ENCODE measurements around the gene SIGLEC11.

DNA sequence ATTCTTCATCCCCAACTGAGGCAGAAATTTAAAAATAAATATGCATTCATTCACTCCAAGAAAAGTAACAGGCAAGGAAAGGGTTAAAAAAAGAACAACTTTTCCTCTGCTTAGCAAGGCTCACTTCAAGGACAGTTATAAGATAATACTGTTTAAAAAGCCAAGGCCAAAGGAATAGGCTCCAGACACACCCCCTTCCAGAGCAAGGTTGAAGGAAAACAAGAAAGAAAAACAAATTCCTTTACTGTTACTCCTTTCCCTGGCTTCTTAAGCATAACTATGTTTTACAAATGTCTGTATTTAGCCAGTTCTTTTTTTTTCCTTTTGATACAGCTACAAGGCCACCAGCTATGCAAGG is 8.5 kb downstream of the SIGLEC11 start:
- no peak for TF ChIP-seq EP300 (IDR thresholded peaks at IDR 0.05)
- TF ChIP-seq, protein P1, sequence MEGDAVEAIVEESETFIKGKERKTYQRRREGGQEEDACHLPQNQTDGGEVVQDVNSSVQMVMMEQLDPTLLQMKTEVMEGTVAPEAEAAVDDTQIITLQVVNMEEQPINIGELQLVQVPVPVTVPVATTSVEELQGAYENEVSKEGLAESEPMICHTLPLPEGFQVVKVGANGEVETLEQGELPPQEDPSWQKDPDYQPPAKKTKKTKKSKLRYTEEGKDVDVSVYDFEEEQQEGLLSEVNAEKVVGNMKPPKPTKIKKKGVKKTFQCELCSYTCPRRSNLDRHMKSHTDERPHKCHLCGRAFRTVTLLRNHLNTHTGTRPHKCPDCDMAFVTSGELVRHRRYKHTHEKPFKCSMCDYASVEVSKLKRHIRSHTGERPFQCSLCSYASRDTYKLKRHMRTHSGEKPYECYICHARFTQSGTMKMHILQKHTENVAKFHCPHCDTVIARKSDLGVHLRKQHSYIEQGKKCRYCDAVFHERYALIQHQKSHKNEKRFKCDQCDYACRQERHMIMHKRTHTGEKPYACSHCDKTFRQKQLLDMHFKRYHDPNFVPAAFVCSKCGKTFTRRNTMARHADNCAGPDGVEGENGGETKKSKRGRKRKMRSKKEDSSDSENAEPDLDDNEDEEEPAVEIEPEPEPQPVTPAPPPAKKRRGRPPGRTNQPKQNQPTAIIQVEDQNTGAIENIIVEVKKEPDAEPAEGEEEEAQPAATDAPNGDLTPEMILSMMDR (IDR thresholded peaks at IDR 0.05) = no peak
